Myocyte (in vitro differentiated cells): ENCODE measurements around the gene KRTAP10-5. TPM values are rescaled to one million over a fixed set of nuclear protein-coding genes. Genes with fewer than 3 reads are reported as not detected.
"Not testable (repeated sequence)": the region's sequence is repeated elsewhere in the genome, so short reads cannot be mapped to it uniquely, and the experiment has no call there.

Experiments
- DNase-seq: peaks from one replicate; pipeline ENCODE4 v3.0.0-alpha.2; 2012; ENCODE audit warnings: low read depth
- total RNA-seq: library from RNA; depleted of rRNA; stranded (reverse); fragments of >200 nt; gene quantifications from 2 replicates; pipeline ENCODE4 v1.2.3, GENCODE V29; 2014

Gene KRTAP10-5
- total RNA-seq, 1 donor from 2014 or later = not detected

- no peak for DNase-seq
Observed at GRCh38 chr21:44611551-44611950, 31.1 kb upstream of the KRTAP10-5 start.

- not testable (repeated sequence) for DNase-seq
Observed at GRCh38 chr21:44610157-44610843, 29.9 kb upstream of the KRTAP10-5 start.

GRCh38 chr21:44609193-44609592 lies 28.8 kb upstream of the KRTAP10-5 start:
- DNase-seq = no peak

GRCh38 chr21:44606495-44606894 lies 26.1 kb upstream of the KRTAP10-5 start:
- DNase-seq = no peak

GRCh38 chr21:44603911-44604310 lies 23.5 kb upstream of the KRTAP10-5 start:
- DNase-seq = no peak

GRCh38 chr21:44603109-44603875 lies 22.9 kb upstream of the KRTAP10-5 start:
- DNase-seq = no peak

GRCh38 chr21:44602463-44602850 lies 22.1 kb upstream of the KRTAP10-5 start:
- no peak for DNase-seq

- peak; percentile 18 for DNase-seq
Observed at GRCh38 chr21:44601596-44602462, 21.4 kb upstream of the KRTAP10-5 start.

GRCh38 chr21:44601091-44601490 lies 20.7 kb upstream of the KRTAP10-5 start:
- not testable (repeated sequence) for DNase-seq

- not testable (repeated sequence) for DNase-seq
Observed at GRCh38 chr21:44600118-44600978, 19.9 kb upstream of the KRTAP10-5 start, which contains the start of gene KRTAP10-7. TSS of gene KRTAP10-7 (plus strand) at chr21:44600597. CDS start at chr21:44600622, 25 bp downstream.

GRCh38 chr21:44599264-44600029 lies 19.0 kb upstream of the KRTAP10-5 start:
- no peak for DNase-seq

GRCh38 chr21:44598061-44598460 lies 17.7 kb upstream of the KRTAP10-5 start:
- no peak for DNase-seq

- no peak for DNase-seq
Observed at GRCh38 chr21:44596068-44596725, 15.8 kb upstream of the KRTAP10-5 start.

GRCh38 chr21:44595524-44595923 lies 15.1 kb upstream of the KRTAP10-5 start:
- no peak for DNase-seq

GRCh38 chr21:44594406-44594916 lies 14.1 kb upstream of the KRTAP10-5 start:
- DNase-seq = no peak

GRCh38 chr21:44593598-44594405 lies 13.4 kb upstream of the KRTAP10-5 start:
- peak; percentile 89 for DNase-seq

GRCh38 chr21:44592446-44593311 lies 12.3 kb upstream of the KRTAP10-5 start, which contains the start of gene KRTAP10-6:
TSS of gene KRTAP10-6 (minus strand) at chr21:44592505. CDS start at chr21:44592484, 21 bp downstream.
- no peak for DNase-seq
